ENCODE measurements around the gene GPC5. TPM values are rescaled to one million over a fixed set of nuclear protein-coding genes. Genes with fewer than 3 reads are reported as not detected.
"Not testable (repeated sequence)": the region's sequence is repeated elsewhere in the genome, so short reads cannot be mapped to it uniquely, and the experiment has no call there.

The GPC5 gene
- total RNA-seq, 1 experiment from 2014 or later: 0.21 TPM

GRCh38 chr13:92463134-92463533 is 1064.7 kb downstream of the GPC5 start:
- no peak for TF ChIP-seq EZH2 (IDR thresholded peaks at IDR 0.05; ENCODE audit: borderline replicate concordance, low read depth, low read length, poor library complexity, severe bottlenecking)
- no peak for TF ChIP-seq CTCF (conservative IDR thresholded peaks at IDR 0.05; ENCODE audit: low read depth, low read length)
- ChIA-PET POLR2A (ENCODE audit: low non-redundant PET) (no interaction called here), CTCF (no interaction called here)
- no TSS peak for BruUV-seq (replicated peaks)
- Histone ChIP-seq H3K27me3 (replicated peaks; ENCODE audit: insufficient read depth, low read depth, low read length, poor library complexity) (no peaks in the 10 kb centered on the region), H3K4me3 (ENCODE audit: low read depth, low read length, poor library complexity, severe bottlenecking) (no peak overlapping the region), H3K9me3 (ENCODE audit: low read depth, low read length, poor library complexity, severe bottlenecking) (no peaks in the 10 kb centered on the region), H3K36me3 (ENCODE audit: insufficient read depth, low read length, poor library complexity, severe bottlenecking) (no peaks in the 10 kb centered on the region), H3K4me1 (ENCODE audit: insufficient read depth, low read length, poor library complexity, severe bottlenecking) (no peaks in the 10 kb centered on the region), H3K27ac (ENCODE audit: low read depth, low read length, poor library complexity, severe bottlenecking) (no peak overlapping the region)
- no peak for DNase-seq (ENCODE audit: low spot score)
- intact Hi-C loops (cut with micrococcal nuclease; ENCODE audit: unreplicated experiment): no loop called here

- no TSS peak for BruUV-seq (replicated peaks)
- no peaks in the 10 kb centered on the region for H3K36me3 ChIP-seq (ENCODE audit: insufficient read depth, low read length, poor library complexity, severe bottlenecking)
- POLR2A ChIA-PET (ENCODE audit: low non-redundant PET): no interaction called here
- DNase-seq (ENCODE audit: low spot score): no peak
- intact Hi-C loops (cut with micrococcal nuclease; ENCODE audit: unreplicated experiment): no loop called here
- H3K4me3 ChIP-seq (ENCODE audit: low read depth, low read length, poor library complexity, severe bottlenecking): no peak overlapping the region
- no peaks in the 10 kb centered on the region for H3K27me3 ChIP-seq (replicated peaks; ENCODE audit: insufficient read depth, low read depth, low read length, poor library complexity)
- no peaks in the 10 kb centered on the region for H3K4me1 ChIP-seq (ENCODE audit: insufficient read depth, low read length, poor library complexity, severe bottlenecking)
- CTCF ChIA-PET: no interaction called here
- no peaks in the 10 kb centered on the region for H3K9me3 ChIP-seq (ENCODE audit: low read depth, low read length, poor library complexity, severe bottlenecking)
- TF ChIP-seq EZH2 (IDR thresholded peaks at IDR 0.05; ENCODE audit: borderline replicate concordance, low read depth, low read length, poor library complexity, severe bottlenecking): no peak
- TF ChIP-seq CTCF (conservative IDR thresholded peaks at IDR 0.05; ENCODE audit: low read depth, low read length): no peak
- H3K27ac ChIP-seq (ENCODE audit: low read depth, low read length, poor library complexity, severe bottlenecking): no peak overlapping the region
Measured at GRCh38 chr13:92473765-92474475, 1075.5 kb downstream of the GPC5 start.

- POLR2A ChIA-PET (ENCODE audit: low non-redundant PET): no interaction called here
Measured at GRCh38 chr13:92480387-92480786, 1082.0 kb downstream of the GPC5 start.

GRCh38 chr13:92482790-92483189 is 1084.4 kb downstream of the GPC5 start:
- H3K27ac ChIP-seq (ENCODE audit: low read depth, low read length, poor library complexity, severe bottlenecking); H3K4me3 ChIP-seq (ENCODE audit: low read depth, low read length, poor library complexity, severe bottlenecking); H3K4me1 ChIP-seq (ENCODE audit: insufficient read depth, low read length, poor library complexity, severe bottlenecking); BruUV-seq (replicated peaks); H3K9me3 ChIP-seq (ENCODE audit: low read depth, low read length, poor library complexity, severe bottlenecking); H3K36me3 ChIP-seq (ENCODE audit: insufficient read depth, low read length, poor library complexity, severe bottlenecking); CTCF ChIA-PET; DNase-seq (ENCODE audit: low spot score); intact Hi-C loops (cut with micrococcal nuclease; ENCODE audit: unreplicated experiment); POLR2A ChIA-PET (ENCODE audit: low non-redundant PET); H3K27me3 ChIP-seq (replicated peaks; ENCODE audit: insufficient read depth, low read depth, low read length, poor library complexity): not testable (repeated sequence)

More at GRCh38 chr13:92480387-92480786, 1082.0 kb downstream of the GPC5 start:
- no peak for DNase-seq (ENCODE audit: low spot score)
- no peaks in the 10 kb centered on the region for H3K9me3 ChIP-seq (ENCODE audit: low read depth, low read length, poor library complexity, severe bottlenecking)
- no peaks in the 10 kb centered on the region for H3K27me3 ChIP-seq (replicated peaks; ENCODE audit: insufficient read depth, low read depth, low read length, poor library complexity)
- BruUV-seq (replicated peaks): no TSS peak
- no peak overlapping the region for H3K4me3 ChIP-seq (ENCODE audit: low read depth, low read length, poor library complexity, severe bottlenecking)
- H3K4me1 ChIP-seq (ENCODE audit: insufficient read depth, low read length, poor library complexity, severe bottlenecking): no peaks in the 10 kb centered on the region
- CTCF ChIA-PET: no interaction called here
- no peaks in the 10 kb centered on the region for H3K36me3 ChIP-seq (ENCODE audit: insufficient read depth, low read length, poor library complexity, severe bottlenecking)
- TF ChIP-seq EZH2 (IDR thresholded peaks at IDR 0.05; ENCODE audit: borderline replicate concordance, low read depth, low read length, poor library complexity, severe bottlenecking) (no peak), CTCF (conservative IDR thresholded peaks at IDR 0.05; ENCODE audit: low read depth, low read length) (no peak)
- intact Hi-C loops (cut with micrococcal nuclease; ENCODE audit: unreplicated experiment): no loop called here
- H3K27ac ChIP-seq (ENCODE audit: low read depth, low read length, poor library complexity, severe bottlenecking): no peak overlapping the region

Data from A673 (cell line).